GM19035 (cell line): Measurements from ENCODE around the gene MDK.
A peak's percentile ranks its signal among the peaks of the same experiment; 100 is the strongest.

ENCODE experiments used
- ATAC-seq: cut with Tn5 transposase; IDR thresholded peaks from one replicate; pipeline ENCODE4 v1.9.1; 2021; ENCODE audit not compliant: unreplicated experiment

Gene MDK

GRCh38 chr11:46381048-46381818, at the start of gene MDK:
Gene MDK (plus strand): TSS chr11:46381669. CDS start chr11:46382058, 389 bp downstream.
- no peak for ATAC-seq

DNA sequence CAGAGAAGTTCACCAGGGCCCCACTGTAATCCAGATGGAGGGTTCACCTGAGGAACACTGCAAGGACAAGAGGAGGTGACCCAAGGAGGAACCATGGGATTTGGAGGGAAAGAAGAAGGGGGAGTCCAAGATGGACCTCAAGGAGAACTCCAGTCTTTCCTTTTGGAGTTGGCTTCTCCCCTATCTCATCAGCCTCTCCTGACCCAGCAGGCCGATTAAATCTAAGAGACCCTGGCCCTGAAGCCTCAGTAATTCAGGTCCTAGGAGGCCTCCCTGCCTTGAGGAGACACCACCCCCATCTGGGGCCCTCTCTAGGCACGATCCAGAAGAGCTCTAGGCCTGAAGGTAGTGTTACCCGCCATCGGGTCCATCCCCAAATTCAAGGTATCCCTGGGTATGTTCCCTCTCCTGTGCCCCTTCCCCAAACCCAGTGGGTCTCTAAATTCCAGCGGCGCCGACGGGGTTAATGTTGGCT, 49.3 kb upstream of the MDK start:
- ATAC-seq = no peak

DNA sequence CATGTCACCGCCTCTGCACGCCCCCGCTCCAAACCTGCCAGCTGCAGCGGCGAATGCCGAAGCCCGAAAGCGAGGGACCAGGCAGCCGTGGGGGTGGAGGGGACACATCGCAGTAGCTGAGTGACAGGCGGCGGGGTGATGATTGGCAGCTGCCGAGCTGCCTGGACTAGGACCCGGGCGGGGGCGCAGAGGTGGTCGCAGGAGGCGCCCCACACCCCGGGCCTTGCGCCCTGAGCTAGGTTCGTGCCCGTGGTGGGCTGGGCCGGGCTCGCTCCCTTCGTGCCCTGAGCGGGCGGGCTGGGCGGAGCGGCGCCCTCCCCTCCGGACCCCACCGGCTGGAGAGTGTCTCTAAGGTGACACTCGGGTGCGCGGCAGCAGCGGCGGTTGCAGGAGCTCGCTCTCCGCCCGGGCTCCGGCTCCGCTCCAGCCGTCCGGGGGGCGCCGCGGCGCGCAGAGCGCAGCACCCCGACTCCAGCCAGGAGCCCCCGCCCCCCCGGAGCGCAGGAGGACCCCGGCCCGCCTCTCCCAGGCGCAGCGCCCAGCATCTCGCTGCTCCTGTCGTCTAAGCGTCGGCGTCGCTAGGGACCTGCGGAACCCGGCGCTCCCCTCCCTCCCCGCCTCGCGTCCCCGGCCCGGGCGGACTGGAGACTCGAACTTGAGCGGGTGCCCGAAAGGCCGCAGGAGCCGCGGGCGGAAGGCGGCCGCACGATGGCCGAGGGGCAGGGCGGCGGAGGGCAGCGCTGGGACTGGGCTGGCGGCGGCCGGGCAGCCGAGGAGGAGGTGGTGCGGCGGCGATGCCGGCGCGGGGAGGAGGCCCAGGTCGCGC, 48.7 kb upstream of the MDK start:
- no peak for ATAC-seq

- no peak for ATAC-seq
These were observed 48.0 kb upstream of the MDK start for GRCh38 chr11:46333394-46333947.

GRCh38 chr11:46334211-46334610, 47.3 kb upstream of the MDK start:
- no peak for ATAC-seq

- no peak for ATAC-seq
These were observed 46.2 kb upstream of the MDK start for GRCh38 chr11:46335271-46335670.

- no peak for ATAC-seq
These were observed 45.4 kb upstream of the MDK start for GRCh38 chr11:46335890-46336562.

DNA sequence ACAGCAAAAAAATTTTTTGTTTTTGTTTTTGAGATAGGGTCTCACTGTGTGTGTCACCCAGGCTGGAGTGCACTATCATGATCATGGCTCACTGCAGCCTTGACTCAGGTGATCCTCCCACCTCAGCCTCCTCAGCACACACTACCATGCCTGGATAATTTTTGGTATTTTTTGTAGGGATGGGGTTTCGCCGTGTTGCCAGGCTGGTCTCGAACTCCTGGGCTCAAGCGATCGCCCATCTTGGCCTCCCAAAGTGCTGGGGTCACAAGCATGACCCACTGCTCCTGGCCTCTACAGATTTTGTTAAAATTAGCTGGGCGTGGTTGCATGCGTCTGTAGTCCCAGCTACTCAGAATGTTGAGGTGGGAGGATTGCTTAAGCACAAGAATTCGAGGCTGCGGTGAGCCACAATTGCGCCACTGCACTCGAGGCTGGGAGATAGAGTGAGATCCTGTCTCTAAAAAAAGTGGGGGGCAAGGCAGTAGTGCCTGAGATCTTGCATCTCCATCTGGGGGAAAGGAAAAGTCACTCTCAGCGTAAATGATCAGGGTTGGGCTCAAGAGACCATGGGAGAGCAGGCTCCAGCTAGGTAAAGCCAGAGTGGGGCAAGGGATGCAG, 44.8 kb upstream of the MDK start:
- no peak for ATAC-seq

- ATAC-seq = no peak
These were observed 43.7 kb upstream of the MDK start for GRCh38 chr11:46337626-46338345.

GRCh38 chr11:46338636-46338987, 42.9 kb upstream of the MDK start:
- ATAC-seq = no peak

- no peak for ATAC-seq
These were observed 42.3 kb upstream of the MDK start for GRCh38 chr11:46338988-46339666.

DNA sequence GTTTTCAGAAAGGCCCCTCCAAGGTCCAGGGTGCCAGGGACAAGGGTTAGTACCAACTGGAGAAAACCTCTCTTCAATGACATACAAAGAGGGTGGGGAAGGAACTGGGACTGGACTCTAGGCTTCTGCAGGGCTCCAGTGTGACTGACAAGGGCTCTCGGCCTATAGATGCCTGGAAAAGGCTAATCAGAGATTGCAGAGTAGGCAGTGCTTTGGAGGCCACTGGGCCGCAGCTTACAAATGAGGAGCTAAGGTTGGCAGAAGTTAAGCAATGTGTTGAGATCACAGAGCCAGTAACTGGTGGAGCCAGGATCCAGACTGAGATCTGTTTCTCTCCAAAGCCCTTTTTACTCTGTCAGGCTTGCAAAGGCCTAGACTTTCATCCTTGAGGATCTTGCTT, 41.7 kb upstream of the MDK start:
- no peak for ATAC-seq

DNA sequence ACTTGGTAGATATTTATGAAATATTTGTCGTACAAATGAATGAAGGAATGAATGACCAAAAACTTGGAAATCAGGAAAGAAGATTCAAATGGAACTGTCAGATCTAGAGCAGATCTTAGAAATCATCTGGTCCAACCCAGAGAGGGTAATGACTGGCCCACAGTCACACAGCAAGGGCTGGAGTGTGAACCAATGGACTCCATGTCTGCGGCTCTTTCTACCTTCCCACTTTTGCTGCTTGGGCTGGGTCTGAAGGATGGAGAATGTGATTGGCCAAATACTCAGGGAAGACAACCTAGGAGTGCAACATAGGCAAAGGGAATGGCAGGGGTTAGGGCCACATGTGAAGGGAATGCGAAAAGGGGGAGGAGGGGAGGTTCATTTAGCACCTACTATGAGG, 40.0 kb upstream of the MDK start:
- no peak for ATAC-seq

DNA sequence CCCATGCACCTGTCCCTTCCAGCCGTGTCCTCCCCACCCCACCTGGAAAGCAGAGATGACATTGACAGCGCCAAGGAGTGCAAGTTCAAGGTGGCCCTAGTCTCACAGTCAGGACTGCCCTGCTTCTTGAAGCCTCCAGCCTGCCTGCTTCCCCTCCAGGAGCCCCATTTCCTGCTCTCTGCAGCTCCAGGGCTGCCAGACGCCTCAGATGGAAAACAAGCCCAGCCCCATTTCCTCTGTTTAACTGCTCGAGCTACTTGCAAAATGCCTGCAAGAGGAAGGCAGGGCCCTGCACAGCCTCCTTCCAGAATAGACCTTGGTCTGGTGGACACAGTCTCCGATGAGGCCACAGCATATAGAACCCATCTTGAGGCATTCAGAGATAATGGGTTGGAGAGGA, 39.2 kb upstream of the MDK start:
- ATAC-seq = no peak

GRCh38 chr11:46343520-46343919, 37.9 kb upstream of the MDK start:
- no peak for ATAC-seq

DNA sequence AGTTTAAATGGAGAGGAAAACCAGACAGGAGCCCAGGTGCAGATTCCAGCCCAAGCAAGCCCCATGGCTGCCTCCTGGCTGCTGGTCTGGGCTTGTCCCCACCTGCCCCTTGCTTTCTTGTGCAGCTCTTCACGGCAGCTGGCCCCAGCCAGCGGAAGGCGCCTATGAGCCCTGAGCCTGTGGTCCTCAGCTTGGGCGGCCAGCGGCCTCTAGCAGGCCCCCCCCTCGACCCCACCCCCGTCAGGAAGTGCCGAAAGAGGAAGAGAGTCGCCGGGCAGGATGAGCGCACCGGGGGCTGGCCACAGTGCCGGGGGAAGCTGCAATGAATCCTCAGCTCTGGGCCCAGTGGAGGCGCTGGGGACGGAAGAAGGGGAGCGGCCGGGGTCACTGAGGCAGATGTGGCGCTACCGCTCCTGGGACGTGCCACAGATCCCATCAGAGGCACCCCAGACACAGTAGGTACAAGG, 36.3 kb upstream of the MDK start:
- no peak for ATAC-seq

GRCh38 chr11:46345881-46346484, 35.5 kb upstream of the MDK start:
- ATAC-seq = no peak

GRCh38 chr11:46346886-46347636, 34.4 kb upstream of the MDK start, which contains the start of gene DGKZ:
Gene DGKZ (plus strand): TSS chr11:46347463. CDS start chr11:46347660, 197 bp downstream.
- peak; percentile 68 for ATAC-seq
